OCI-LY3 (cell line): ENCODE results near the gene PLCL1.

Experiments used
- H2AFZ ChIP-seq: fragments of 200-600, 300-600 bp; shearing (Covaris generic); 2 replicates; pipeline ENCODE4 v1.6.0; 2014; ENCODE audit warnings: antibody characterized with exemption, low read depth, low read length
- H3K27ac ChIP-seq: fragments of 200-600, 300-600 bp; sonication (generic); 2 replicates; pipeline ENCODE4 v1.5.1; 2014; ENCODE audit warnings: mild to moderate bottlenecking, low read length, moderate library complexity, mixed read lengths
- H3K27me3 ChIP-seq: fragments of 200-600, 300-600 bp; sonication (generic); 2 replicates; pipeline ENCODE4 v1.6.1; 2014; ENCODE audit warnings: low read depth, low read length, mixed read lengths
- H3K36me3 ChIP-seq: fragments of 200-600, 300-600 bp; sonication (generic); replicated peaks from 2 replicates; pipeline ENCODE3; 2014; ENCODE audit warnings: low read depth, low read length, mixed read lengths
- H3K4me1 ChIP-seq: fragments of 300-600, 200-600 bp; sonication (generic); 2 replicates; pipeline ENCODE4 v1.6.1; 2014; ENCODE audit warnings: low read length, mixed read lengths
- H3K4me2 ChIP-seq: fragments of 200-600, 300-600 bp; sonication (generic); 2 replicates; pipeline ENCODE4 v1.6.1; 2014; ENCODE audit warnings: low read length, mixed read lengths
- H3K4me3 ChIP-seq: fragments of 300-600, 200-600 bp; sonication (generic); 2 replicates; pipeline ENCODE4 v1.5.1; 2014; ENCODE audit warnings: antibody characterized with exemption, mild to moderate bottlenecking, low read length, moderate library complexity
- H3K79me2 ChIP-seq: fragments of 300-600, 200-600 bp; shearing (Covaris generic); 2 replicates; pipeline ENCODE4 v1.6.1; 2014; ENCODE audit warnings: mild to moderate bottlenecking, low read length, mixed read lengths
- H3K9ac ChIP-seq: fragments of 300-600, 200-600 bp; shearing (Covaris generic); 2 replicates; pipeline ENCODE4 v1.6.0; 2014; ENCODE audit warnings: mild to moderate bottlenecking, low read length, moderate library complexity
- H3K9me3 ChIP-seq: fragments of 200-600, 300-600 bp; shearing (Covaris generic); 2 replicates; pipeline ENCODE4 v1.6.1; 2014; ENCODE audit warnings: low read length, mixed read lengths; ENCODE audit not compliant: insufficient read depth
- H4K20me1 ChIP-seq: fragments of 200-600, 300-600 bp; sonication (generic); 2 replicates; pipeline ENCODE4 v1.6.1; 2016; ENCODE audit warnings: low read length, mixed read lengths; ENCODE audit not compliant: insufficient read depth
- EZH2phosphoT487 ChIP-seq: fragments of 200-600 bp; shearing (Covaris generic); IDR thresholded peaks from 2 replicates; pipeline ENCODE4 v1.6.1; 2018; ENCODE audit warnings: antibody characterized with exemption, mixed run types, low read depth
- TF ChIP-seq, protein P1 (sequence below): fragments of 200-600, 300-600 bp; sonication (generic); IDR thresholded peaks from 2 replicates; pipeline ENCODE4 v1.5.1; 2014; ENCODE audit warnings: antibody characterized with exemption, low read length, low read depth

PLCL1 gene

DNA sequence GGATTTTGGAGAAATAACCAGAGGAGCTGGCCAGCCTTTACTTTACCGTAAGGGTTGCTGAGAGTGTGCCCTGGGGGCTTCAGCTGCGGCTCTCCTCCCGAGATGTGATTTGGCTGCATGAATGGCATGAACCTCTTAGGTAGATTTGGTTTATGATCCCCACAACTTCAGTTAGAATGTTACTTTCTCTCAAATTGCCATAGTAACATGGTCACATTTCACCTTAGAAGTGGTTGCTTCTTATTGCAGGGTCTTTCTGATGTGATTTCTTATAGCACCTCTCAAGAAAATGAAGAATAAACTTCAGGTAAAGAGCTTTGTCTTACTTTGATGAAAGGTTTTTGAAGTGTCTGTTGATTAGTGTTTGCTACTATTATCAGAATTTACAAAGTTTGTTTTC, 5.6 kb downstream of the PLCL1 start:
- no peaks in the 10 kb centered on the region for H4K20me1 ChIP-seq
- no peak overlapping the region for H3K27ac ChIP-seq
- no peak overlapping the region for H3K4me3 ChIP-seq
- H3K79me2 ChIP-seq, result no peaks in the 10 kb centered on the region
- H3K27me3 ChIP-seq, result peaks cover 46% of the 10 kb centered on the region
- TF ChIP-seq, protein P1, sequence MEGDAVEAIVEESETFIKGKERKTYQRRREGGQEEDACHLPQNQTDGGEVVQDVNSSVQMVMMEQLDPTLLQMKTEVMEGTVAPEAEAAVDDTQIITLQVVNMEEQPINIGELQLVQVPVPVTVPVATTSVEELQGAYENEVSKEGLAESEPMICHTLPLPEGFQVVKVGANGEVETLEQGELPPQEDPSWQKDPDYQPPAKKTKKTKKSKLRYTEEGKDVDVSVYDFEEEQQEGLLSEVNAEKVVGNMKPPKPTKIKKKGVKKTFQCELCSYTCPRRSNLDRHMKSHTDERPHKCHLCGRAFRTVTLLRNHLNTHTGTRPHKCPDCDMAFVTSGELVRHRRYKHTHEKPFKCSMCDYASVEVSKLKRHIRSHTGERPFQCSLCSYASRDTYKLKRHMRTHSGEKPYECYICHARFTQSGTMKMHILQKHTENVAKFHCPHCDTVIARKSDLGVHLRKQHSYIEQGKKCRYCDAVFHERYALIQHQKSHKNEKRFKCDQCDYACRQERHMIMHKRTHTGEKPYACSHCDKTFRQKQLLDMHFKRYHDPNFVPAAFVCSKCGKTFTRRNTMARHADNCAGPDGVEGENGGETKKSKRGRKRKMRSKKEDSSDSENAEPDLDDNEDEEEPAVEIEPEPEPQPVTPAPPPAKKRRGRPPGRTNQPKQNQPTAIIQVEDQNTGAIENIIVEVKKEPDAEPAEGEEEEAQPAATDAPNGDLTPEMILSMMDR, result no peak
- no peak for TF ChIP-seq EZH2phosphoT487
- no peaks in the 10 kb centered on the region for H3K9me3 ChIP-seq
- H3K4me2 ChIP-seq, result no peak overlapping the region
- H3K36me3 ChIP-seq, result no peaks in the 10 kb centered on the region
- H3K9ac ChIP-seq, result no peak overlapping the region
- H2AFZ ChIP-seq, result 0 out of 2 replicates have a peak overlapping the region, but pooled peaks have one; percentile 35
- peaks cover 3% of the 10 kb centered on the region; the same call in 1 of the 2 replicates for H3K4me1 ChIP-seq

- Histone ChIP-seq H3K4me2 (no peak overlapping the region), H3K9ac (no peak overlapping the region), H3K36me3 (no peaks in the 10 kb centered on the region), H3K4me1 (peaks cover 3% of the 10 kb centered on the region; the same call in 1 of the 2 replicates), H3K4me3 (no peak overlapping the region), H3K27me3 (peaks cover 41% of the 10 kb centered on the region), H4K20me1 (no peaks in the 10 kb centered on the region), H3K27ac (no peak overlapping the region), H3K9me3 (no peaks in the 10 kb centered on the region), H3K79me2 (no peaks in the 10 kb centered on the region), H2AFZ (0 out of 2 replicates have a peak overlapping the region, but pooled peaks have one; percentile 35)
- TF ChIP-seq EZH2phosphoT487, result no peak
- TF ChIP-seq, protein P1, result no peak
These were observed 6.1 kb downstream of the PLCL1 start for GRCh38 chr2:197810491-197810890.

- H3K4me1 ChIP-seq, result peaks cover 3% of the 10 kb centered on the region; the same call in 1 of the 2 replicates
- TF ChIP-seq, protein P1, result peak; percentile 52
- no peak for TF ChIP-seq EZH2phosphoT487
- H4K20me1 ChIP-seq, result no peaks in the 10 kb centered on the region
- H3K4me3 ChIP-seq, result no peak overlapping the region
- H3K9me3 ChIP-seq, result no peaks in the 10 kb centered on the region
- H3K36me3 ChIP-seq, result no peaks in the 10 kb centered on the region
- no peak overlapping the region for H3K27ac ChIP-seq
- no peak overlapping the region for H2AFZ ChIP-seq
- H3K9ac ChIP-seq, result no peak overlapping the region
- H3K79me2 ChIP-seq, result no peaks in the 10 kb centered on the region
- H3K4me2 ChIP-seq, result no peak overlapping the region
- H3K27me3 ChIP-seq, result peaks cover 16% of the 10 kb centered on the region
These were observed 8.8 kb downstream of the PLCL1 start for GRCh38 chr2:197813093-197813787.

DNA sequence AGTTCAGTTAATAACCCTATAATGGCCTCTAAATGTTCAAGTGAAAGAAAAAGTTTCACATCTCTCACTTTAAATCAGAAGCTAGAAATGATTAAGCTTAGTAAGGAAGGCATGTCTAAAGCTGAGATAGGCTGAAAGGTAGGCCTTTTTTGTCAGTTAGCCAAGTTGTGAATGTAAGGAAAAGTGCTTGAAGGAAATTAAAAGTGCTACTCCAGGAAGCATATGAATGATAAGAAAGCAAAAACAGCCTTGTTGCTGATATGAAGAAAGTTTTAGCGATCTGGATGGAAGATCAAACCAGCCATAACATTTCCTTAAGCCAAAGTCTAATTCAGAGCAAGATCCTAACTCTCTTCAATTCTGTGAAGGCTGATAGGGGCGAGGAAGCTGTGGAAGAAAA, 10.1 kb downstream of the PLCL1 start:
- Histone ChIP-seq H3K9ac (no peak overlapping the region), H3K36me3 (no peaks in the 10 kb centered on the region), H2AFZ (no peak overlapping the region; the same call in 1 of the 2 replicates), H3K9me3 (no peaks in the 10 kb centered on the region), H4K20me1 (no peaks in the 10 kb centered on the region), H3K4me2 (no peak overlapping the region), H3K27me3 (peaks cover 4% of the 10 kb centered on the region; the same call in 1 of the 2 replicates), H3K27ac (no peak overlapping the region), H3K4me3 (no peak overlapping the region), H3K4me1 (peaks cover 3% of the 10 kb centered on the region; the same call in 1 of the 2 replicates), H3K79me2 (no peaks in the 10 kb centered on the region)
- TF ChIP-seq EZH2phosphoT487, result no peak
- TF ChIP-seq, protein P1, result no peak
